Stimulated activated CD8-positive, alpha-beta memory T cell treated with anti-CD3 and anti-CD28 coated beads, Interleukin-4, amount 100 ng/mL, for 1 hour (primary cell): ENCODE measurements around the gene PLEKHF1.
"Not testable (repeated sequence)": the region's sequence is repeated elsewhere in the genome, so short reads cannot be mapped to it uniquely, and the experiment has no call there.

ENCODE experiments used
- DNase-seq, 2 donors: peaks; one replicate each; pipeline ENCODE4 v3.0.0-alpha.2; 2020; ENCODE audit warnings: low read depth in 2 of 2, low spot score in 1 of 2

The PLEKHF1 gene

DNA sequence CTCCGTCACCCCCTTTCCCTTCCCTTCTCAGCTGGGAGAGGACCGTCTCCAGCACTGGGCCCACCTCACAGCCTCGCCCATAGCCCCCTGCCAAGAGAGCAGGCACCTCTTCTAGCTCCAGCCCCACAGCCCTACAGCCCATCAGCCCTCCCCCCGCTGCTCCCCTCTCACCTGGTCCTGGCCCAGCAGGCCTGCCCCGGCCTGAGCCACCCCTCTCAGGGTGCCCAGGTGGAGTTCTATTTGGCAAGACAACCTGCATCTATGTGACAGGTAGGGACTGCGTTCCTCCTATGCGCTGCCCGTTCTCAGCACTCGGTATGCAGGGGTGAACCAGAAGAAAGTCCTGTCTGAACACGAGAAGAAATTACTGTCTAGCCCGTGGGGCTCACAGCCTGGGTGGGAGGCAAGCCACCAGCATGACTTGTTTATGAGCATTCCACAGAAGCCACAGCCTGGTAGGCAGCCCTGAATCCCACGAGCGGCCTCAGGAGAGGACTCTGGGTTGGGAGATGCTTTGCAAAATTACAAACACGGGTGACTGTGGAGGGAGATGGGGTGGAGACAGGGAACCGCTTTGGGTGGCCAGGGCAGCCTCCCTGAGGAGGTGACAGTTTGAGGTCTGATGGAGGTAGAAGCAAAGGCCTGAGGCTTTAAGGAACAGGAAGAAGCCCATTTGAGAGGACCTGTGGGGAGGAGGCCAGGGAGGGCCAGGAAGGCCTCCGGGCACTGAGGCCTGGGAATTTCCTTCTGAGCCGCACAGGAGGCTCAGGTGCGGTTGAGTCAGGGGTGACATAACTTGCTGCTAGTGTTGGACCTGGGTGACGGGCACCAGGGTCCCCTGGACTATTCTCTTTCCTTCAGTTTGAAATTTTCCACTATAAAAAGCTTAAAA, 1.2 kb upstream of the PLEKHF1 start:
- no peak for DNase-seq

DNA sequence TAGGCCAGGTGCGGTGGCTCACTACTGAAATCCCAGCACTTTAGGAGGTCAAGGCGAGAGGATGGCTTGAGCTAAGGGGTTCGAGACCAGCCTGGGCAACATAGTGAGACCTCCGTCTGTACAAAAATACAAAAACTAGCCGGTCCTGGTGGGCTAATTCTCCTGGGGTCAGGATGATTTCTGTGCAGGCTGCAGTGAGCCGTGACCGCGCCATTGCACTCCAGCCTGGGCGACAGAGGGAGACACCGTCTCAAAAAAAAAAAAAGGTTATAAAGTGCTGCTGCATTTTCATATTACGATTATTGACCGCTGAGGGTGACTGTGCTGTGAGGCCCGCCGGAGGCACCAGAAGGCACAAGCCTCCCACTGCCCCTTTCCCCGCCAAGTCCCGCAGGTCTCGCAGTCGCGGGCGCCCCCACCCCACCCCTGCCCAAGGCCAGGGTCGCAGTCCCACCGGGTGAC, 477 bp upstream of the PLEKHF1 start:
- DNase-seq = no peak

- no peak for DNase-seq
Observed at GRCh38 chr19:29665826-29666577, 741 bp downstream of the PLEKHF1 start.

- no peak for DNase-seq
Observed at GRCh38 chr19:29666578-29667386, 1.5 kb downstream of the PLEKHF1 start.

GRCh38 chr19:29667387-29667783, 2.1 kb downstream of the PLEKHF1 start:
- DNase-seq = no peak

- no peak for DNase-seq
Observed at GRCh38 chr19:29667901-29668341, 2.7 kb downstream of the PLEKHF1 start.

DNA sequence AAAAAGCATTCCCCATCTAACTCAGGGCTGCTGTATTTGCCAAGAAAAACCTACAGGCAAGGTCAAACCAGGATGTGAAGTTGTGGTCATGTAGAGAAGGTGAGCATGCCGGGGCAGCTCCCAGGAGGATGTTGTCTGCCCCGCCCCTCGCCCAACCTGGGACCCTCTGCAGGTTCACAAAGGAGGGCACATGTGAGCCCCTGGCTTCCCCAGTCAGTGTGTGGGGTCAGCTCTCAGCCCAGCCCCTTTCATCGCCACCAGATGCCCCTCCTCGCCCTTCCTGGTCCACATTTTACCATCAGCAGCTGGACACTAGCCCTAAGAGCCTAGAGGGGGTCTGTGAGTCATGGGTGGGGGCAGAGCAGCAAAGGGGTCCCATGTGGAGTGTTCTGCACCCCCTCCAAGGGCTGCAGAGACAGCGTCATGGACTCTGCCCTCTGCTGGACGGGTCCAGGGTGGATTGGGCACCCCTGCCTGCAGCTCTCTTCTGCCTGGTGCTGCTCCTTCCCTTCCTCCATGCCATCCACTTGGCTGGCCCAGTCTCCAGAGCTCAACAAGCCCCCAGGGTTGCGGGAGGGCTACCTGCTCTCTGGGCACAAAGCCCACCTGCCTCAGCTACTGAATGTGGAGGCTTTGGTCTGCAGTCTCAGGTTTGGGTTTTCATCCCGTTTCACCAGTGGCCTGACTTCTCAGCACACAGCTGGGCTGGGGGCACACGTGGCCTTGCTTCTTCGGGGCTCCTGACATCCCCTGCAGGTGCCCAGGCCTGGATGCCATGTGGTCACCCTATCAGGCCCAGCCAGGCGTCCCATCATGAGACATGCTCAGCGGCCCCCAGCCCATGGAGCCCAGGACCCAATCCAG, 3.7 kb downstream of the PLEKHF1 start:
- DNase-seq = no peak

DNA sequence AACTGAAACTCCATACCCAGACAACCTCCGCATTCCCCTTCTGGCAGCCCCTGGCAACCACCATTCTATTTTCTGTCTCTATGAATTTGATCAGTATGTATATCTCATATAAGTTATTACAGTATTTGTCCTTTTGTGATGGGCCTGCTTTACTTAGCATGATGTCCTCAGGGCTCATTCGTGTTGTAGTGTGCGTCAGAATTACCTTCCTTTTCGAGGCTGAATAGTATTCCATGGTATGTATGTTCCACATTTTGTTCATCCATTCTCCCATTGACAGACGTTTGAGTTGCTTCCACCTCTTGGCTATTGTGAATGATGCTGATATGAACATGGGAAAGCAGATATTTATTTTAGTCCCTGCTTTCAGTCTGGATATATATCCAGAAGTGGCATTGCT, 5.0 kb downstream of the PLEKHF1 start:
- DNase-seq = no peak

DNA sequence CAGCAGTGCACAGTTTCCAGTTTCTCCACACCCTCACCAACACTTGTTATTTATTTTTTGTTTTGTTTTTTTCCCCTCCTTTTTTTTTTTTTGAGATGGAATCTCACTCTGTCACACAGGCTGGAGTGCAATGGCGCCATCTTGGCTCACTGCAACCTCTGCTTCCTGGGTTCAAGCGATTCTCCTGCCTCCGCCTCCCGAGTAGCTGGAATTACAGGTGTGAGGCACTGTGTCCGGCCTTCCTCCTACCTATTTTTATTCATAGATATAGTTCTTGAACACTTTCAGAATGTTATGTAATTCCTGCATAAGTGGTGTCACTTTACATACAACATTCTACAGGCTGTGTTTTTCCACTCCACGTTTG, 5.7 kb downstream of the PLEKHF1 start:
- DNase-seq = not testable (repeated sequence)

DNA sequence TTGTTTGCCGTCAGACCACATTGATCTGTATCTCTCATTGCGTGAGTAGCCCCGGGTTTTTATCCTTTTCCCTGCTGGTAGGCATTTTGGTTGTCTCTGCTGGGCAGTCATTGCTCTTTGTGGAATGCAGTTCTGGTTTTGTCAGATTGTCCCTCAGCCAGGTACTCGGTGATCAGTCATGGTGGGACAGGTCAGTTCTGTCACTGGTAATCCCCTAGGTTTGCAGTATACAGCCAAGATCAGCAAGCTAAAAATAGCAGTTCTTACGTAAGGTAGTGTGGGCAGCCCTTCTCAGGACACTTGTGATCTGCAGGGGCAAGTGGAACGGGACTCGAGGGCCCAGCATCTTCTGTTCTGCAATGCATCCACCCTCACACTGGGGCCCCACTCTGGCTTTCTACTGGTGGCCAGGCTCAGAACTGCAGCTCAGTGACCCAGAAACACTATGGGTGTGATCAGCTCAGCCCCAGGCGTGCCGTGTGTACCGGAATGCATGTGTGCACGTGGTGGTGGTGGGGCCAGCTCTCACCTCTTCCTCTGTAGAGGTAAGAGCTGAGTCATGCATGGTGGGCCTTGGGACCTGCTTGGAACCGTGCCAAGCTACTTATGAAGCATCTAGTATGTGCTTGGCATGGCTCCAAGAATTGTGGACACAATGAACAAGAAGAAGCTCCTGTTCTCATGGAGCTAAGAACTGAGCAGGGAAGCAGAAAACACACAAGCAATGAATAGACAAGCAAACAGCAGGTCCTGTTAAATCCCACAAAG, 6.3 kb downstream of the PLEKHF1 start:
- DNase-seq = peak; percentile 66 to 77

GRCh38 chr19:29672319-29672932, 7.2 kb downstream of the PLEKHF1 start:
- DNase-seq = no peak

GRCh38 chr19:29672933-29673336, 7.7 kb downstream of the PLEKHF1 start:
- DNase-seq = peak; percentile 69 to 74

DNA sequence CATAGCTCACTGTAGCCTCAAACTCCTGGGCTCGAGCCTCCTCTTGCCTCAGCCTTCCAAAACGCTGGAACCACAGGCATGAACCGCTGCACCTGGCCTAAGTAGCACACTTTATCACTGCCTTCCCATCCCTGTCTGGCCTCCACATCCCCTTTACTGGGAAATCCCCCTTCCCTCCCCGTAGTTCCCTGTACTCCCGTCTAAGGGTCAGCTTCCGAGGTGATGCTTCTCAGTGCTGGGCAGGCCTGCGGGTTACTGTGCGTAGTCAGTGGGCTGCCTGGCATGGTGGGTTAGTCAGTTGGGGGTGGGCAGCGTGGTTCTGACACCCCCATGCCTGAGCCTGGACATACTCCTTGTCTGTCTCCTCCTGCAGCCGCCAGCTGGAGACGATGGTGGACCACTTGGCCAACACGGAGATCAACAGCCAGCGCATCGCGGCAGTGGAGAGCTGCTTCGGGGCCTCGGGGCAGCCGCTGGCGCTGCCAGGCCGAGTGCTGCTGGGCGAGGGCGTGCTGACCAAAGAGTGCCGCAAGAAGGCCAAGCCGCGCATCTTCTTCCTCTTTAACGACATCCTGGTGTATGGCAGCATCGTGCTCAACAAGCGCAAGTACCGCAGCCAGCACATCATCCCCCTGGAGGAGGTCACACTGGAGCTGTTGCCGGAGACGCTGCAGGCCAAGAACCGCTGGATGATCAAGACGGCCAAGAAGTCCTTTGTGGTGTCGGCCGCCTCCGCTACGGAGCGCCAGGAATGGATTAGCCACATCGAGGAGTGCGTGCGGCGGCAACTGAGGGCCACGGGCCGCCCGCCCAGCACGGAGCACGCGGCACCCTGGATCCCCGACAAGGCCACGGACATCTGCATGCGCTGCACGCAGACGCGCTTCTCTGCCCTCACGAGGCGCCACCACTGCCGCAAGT, 8.4 kb downstream of the PLEKHF1 start:
- DNase-seq = no peak

DNA sequence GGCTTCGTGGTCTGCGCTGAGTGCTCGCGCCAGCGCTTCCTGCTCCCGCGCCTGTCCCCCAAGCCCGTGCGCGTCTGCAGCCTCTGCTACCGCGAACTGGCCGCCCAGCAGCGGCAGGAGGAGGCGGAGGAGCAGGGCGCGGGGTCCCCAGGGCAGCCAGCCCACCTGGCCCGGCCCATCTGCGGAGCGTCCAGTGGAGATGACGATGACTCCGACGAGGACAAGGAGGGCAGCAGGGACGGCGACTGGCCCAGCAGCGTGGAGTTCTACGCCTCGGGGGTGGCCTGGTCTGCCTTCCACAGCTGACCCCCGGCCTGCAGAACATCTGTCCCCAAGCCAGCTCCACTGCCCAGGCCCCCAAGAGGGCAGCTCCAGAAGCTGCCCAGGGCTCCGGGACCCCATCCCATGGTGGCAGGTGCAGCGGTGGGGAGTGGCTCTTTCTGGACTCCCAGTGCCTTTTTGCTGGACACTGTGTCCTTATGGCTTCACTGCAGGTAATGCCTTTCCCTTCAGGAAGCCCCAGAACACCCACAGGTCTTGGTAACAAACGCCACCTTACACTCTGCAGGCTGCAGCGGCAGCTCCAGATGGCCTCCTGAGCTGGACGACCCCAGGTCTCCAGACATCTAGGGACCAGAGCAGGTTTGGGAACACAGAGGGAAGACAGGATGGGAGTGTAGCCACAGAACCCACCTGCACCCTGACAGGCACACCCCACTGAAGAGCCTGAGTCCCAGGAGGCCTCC, 9.3 kb downstream of the PLEKHF1 start:
- DNase-seq = no peak

DNA sequence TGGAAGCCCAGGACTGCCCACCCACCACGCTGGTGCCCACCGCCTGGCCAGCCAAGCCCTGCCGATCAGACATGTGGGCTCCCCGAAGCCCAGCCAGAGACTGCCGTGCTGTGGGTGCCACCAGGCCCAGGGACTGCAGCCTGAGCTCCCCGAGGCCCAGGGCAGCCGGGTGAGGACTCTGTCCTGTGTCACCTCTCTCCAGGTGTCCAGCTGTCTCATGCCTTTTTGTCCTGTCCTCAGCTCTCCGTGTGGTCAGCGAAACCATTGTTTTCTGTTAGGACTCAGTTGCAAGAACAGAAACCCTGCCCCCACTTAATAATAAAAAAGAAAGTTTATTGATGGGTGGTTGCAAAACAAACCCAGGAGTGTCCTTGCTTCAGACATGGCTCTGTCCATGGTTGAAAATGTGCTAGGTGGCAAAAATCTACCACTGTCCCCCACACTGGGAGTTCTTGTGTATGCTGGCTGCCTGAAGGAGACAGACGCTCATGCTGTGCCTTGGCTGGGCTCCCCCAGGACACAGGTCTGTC, 9.9 kb downstream of the PLEKHF1 start:
- DNase-seq = no peak

DNA sequence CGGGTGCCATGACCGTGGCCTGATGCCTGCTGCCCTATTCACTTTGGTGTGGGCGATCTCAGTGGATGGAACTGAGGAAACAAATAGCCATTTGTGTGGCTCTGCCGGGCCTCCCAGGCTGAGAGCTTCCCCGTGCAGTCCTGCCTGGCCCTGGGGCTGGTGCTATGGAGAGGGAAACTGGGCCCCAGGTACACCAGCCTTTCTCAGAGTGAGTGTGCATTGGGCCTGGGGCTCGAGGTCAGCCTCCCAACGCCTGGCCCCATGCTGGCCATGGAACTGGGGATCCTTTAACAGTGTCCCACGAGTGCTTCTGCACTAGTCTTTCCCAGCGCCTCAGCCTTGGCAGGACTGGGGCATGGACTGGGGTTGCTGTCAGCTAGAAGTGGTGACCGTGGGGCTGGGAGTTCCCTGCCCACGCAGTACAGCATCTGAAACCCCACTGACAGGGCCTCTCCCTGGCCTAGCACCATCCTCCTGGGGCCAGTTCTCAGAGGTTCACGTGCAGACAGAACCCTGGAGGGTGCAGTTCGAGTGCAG, 10.5 kb downstream of the PLEKHF1 start:
- no peak for DNase-seq

GRCh38 chr19:29676586-29676985, 11.3 kb downstream of the PLEKHF1 start:
- no peak for DNase-seq
